ENCODE data around the gene LPP. TPM values are rescaled to one million over a fixed set of nuclear protein-coding genes. Genes with fewer than 3 reads are reported as not detected.

LPP gene
- total RNA-seq, 6 experiments from 2014 or later, result 41.5 to 90.5 (median 69.5) TPM

DNA sequence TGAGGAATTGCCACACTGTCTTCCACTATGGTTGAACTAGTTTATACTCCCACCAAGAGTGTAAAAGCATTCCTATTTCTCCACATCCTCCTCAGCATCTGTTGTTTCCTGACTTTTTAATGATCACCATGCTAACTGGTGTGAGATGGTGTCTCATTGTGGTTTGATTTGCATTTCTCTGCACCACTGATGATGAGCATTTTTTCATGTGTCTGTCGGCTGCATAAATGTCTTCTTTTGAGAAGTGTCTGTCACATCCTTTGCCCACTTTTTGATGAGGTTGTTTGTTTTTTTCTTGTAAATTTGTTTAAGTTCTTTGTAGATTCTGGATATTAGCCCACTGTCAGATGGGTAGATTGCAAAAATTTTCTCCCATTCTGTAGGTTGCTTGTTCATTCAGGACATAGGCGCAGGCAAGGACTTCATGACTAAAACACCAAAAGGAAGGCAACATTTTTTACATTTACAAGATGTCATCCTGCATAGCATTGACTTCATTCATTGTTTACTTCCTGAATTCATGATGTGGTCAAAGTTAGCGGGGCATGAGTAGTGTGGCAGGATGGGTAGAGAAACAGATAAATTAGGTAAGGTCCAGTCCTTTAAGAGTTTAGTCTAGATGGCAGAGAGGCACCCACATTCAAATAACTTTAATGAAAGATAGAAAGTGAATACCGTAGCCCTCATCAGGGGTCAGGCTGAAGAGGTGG is 45.1 kb upstream of the LPP start:
- no peak overlapping the region for H3K27ac ChIP-seq
- no peaks in the 10 kb centered on the region for H3K4me1 ChIP-seq
- 79% methylated on average over 4 of the region's 4 CpGs for WGBS (ENCODE audit: insufficient coverage, low coverage, low lambda C conversion rate, missing lambda C conversion rate)
- TF ChIP-seq, protein P1, sequence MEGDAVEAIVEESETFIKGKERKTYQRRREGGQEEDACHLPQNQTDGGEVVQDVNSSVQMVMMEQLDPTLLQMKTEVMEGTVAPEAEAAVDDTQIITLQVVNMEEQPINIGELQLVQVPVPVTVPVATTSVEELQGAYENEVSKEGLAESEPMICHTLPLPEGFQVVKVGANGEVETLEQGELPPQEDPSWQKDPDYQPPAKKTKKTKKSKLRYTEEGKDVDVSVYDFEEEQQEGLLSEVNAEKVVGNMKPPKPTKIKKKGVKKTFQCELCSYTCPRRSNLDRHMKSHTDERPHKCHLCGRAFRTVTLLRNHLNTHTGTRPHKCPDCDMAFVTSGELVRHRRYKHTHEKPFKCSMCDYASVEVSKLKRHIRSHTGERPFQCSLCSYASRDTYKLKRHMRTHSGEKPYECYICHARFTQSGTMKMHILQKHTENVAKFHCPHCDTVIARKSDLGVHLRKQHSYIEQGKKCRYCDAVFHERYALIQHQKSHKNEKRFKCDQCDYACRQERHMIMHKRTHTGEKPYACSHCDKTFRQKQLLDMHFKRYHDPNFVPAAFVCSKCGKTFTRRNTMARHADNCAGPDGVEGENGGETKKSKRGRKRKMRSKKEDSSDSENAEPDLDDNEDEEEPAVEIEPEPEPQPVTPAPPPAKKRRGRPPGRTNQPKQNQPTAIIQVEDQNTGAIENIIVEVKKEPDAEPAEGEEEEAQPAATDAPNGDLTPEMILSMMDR (IDR thresholded peaks at IDR 0.05), result no peak
- no peak for TF ChIP-seq POLR2A (IDR thresholded peaks at IDR 0.05)
- no peaks in the 10 kb centered on the region for H3K27me3 ChIP-seq
- ATAC-seq, result no peak
- H3K36me3 ChIP-seq, result no peaks in the 10 kb centered on the region
- no peak overlapping the region for H3K4me3 ChIP-seq
- no peak for DNase-seq
- intact Hi-C loops (cut with DNase I), result no loop called here
- no peaks in the 10 kb centered on the region for H3K9me3 ChIP-seq

DNA sequence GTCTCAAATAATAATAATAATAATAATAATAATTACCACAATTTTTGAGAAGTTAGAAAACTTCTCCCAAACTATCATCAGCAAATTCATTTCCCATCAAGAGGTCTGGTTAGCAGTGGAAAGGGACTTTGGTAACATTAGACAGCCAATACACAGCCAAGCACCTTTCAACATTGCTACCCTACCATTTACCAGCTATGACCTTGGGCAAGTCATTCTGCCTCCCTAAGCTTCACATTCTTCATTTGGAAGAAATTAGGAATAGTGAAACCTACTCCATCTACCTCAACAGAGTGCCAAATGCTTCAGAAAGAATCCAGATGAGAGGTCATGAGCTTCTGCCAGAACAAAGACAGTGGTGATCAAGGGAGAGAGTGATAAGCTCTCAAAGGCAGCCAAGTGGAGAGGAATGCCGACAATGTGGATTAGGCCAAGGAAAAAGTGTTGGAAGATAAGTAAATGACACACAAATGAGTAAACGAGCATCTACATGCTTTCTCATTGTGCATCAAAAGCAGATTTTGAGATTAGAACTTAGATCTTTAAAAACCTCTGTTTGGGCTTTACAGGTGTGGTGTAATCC is 42.9 kb upstream of the LPP start:
- TF ChIP-seq, protein P1 (IDR thresholded peaks at IDR 0.05), result no peak
- TF ChIP-seq POLR2A (IDR thresholded peaks at IDR 0.05), result no peak
- Histone ChIP-seq H3K27ac (no peak overlapping the region), H3K4me3 (no peak overlapping the region), H3K9me3 (no peaks in the 10 kb centered on the region), H3K4me1 (no peaks in the 10 kb centered on the region), H3K27me3 (no peaks in the 10 kb centered on the region), H3K36me3 (no peaks in the 10 kb centered on the region)
- ATAC-seq, result peak in 2 of 4 donors; percentile 41 to 44
- 34% methylated on average over 2 of the region's 2 CpGs for WGBS (ENCODE audit: insufficient coverage, low coverage, low lambda C conversion rate, missing lambda C conversion rate)
- DNase-seq, result no peak
- intact Hi-C loops (cut with DNase I), result no loop called here

DNA sequence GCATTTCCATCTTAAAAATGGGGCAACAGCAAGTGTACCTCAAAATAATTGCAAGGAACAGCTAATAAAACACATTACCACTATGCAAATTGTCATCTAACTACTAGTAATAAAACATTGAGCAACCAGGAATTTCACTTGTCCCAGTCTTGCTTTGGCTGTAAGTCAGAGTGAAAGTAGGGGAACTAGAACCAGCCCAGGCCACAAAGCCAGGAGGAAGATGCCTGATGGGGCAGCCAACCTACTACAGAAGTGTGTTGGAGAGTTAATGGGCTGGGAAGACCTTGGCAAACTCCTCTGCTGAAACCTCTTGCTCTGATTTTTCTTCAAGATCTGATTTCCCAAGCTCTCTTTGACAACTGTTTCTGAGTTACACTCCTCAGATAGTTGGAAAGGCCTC is 40.2 kb upstream of the LPP start:
- no peaks in the 10 kb centered on the region for H3K9me3 ChIP-seq
- no peaks in the 10 kb centered on the region for H3K36me3 ChIP-seq
- TF ChIP-seq, protein P1 (IDR thresholded peaks at IDR 0.05), result no peak
- no peak for TF ChIP-seq POLR2A (IDR thresholded peaks at IDR 0.05)
- H3K4me1 ChIP-seq, result no peaks in the 10 kb centered on the region
- no peak overlapping the region for H3K4me3 ChIP-seq
- no peak overlapping the region for H3K27ac ChIP-seq
- DNase-seq (no peak), ATAC-seq (no peak)
- intact Hi-C loops (cut with DNase I), result no loop called here
- no peaks in the 10 kb centered on the region for H3K27me3 ChIP-seq

DNA sequence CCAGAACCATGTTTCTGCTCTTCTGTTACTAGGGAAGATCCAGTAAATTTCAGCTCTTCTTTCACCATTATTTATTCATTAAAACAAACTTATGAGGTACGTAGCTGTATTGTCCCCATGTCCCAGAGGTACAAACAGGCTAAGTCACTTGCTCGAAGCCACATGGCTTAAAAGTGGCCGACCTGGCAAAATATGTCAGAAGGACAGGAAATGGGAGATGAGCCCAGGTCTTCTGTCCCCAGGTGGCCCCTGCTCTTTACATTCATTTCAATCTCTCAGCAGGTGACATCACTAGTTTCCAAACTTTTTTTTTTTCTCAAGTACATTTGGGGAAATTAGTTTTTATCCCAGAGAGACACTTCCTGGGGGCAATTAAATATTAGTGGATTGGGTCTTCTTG is 34.1 kb upstream of the LPP start:
- DNase-seq, result no peak
- Histone ChIP-seq H3K4me3 (no peak overlapping the region), H3K36me3 (no peaks in the 10 kb centered on the region), H3K9me3 (no peaks in the 10 kb centered on the region), H3K27ac (no peak overlapping the region), H3K27me3 (no peaks in the 10 kb centered on the region), H3K4me1 (peaks cover 0 to 7% (median 0%) of the 10 kb centered on the region in 4 donors)
- WGBS (ENCODE audit: insufficient coverage, low coverage, low lambda C conversion rate, missing lambda C conversion rate), result 80% methylated on average over 3 of the region's 3 CpGs
- intact Hi-C loops (cut with DNase I), result no loop called here
- no peak for ATAC-seq
- TF ChIP-seq, protein P1 (IDR thresholded peaks at IDR 0.05), result no peak
- no peak for TF ChIP-seq POLR2A (IDR thresholded peaks at IDR 0.05)

Measured in right lobe of liver (tissue), 6 donors.